ENCODE results near the gene INPP5F. TPM values are rescaled to one million over a fixed set of nuclear protein-coding genes. Genes with fewer than 3 reads are reported as not detected.

INPP5F gene
- total and polyA plus RNA-seq, 9 of the 15 experiments (the other 6 are each of a cell fraction or from before 2014, with no cell fraction given): 1.6 to 7.3 (median 6.0) TPM

DNA sequence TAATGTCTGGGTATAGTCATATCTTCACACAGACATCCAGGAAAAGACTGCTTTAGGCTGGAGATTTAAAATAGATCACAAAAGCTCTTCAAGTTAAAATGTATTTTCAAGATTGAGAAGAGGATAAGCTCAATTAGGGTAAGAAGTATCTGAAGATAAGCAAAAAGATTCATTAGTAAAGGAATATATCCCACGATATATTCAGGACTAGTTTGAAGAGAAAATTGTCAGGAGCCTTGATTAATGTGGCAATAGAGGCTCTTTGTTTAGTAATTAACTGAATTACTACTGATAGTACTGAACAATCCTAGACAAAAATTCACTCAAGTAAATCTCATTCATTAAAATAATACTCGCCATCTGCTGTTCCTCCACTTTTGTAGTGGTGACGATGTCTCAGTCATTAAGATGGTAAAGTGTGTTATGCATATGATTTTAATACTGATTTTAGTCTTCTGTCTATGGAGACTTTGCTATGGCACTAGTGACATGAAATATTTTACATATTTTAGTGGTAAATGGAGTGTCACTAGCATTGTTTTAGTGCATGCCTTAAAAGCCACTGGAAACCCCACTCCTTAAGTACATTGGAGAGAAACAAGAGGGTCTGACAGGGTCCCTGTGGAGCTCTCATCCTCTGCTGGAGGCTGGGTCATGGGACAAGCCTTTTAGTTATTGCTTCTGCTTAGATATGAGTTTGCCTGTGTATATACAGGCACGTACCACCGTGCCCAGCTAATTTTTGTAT lies 32.8 kb downstream of the INPP5F start (continued):
- TF ChIP-seq REST (IDR thresholded peaks at IDR 0.05; ENCODE audit: borderline replicate concordance) (no peak), REST (CRISPR knock-in tag; IDR thresholded peaks at IDR 0.05; ENCODE audit: low read depth) (no peak), ZNF384 (IDR thresholded peaks at IDR 0.05; ENCODE audit: low read depth, low read length) (no peak), ZSCAN32 (CRISPR knock-in tag; IDR thresholded peaks at IDR 0.05) (no peak), MEF2A (IDR thresholded peaks at IDR 0.05; ENCODE audit: control insufficient read depth, low read depth, low read length) (no peak), ZNF444 (CRISPR knock-in tag; IDR thresholded peaks at IDR 0.05) (no peak), MXI1 (IDR thresholded peaks at IDR 0.05; ENCODE audit: low read depth, low read length) (no peak), ZZZ3 (IDR thresholded peaks at IDR 0.05) (no peak)
- TF ChIP-seq, protein P1, sequence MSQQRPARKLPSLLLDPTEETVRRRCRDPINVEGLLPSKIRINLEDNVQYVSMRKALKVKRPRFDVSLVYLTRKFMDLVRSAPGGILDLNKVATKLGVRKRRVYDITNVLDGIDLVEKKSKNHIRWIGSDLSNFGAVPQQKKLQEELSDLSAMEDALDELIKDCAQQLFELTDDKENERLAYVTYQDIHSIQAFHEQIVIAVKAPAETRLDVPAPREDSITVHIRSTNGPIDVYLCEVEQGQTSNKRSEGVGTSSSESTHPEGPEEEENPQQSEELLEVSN (IDR thresholded peaks at IDR 0.05; ENCODE audit: borderline replicate concordance in 1 of 2, extremely low read depth in 1 of 2, insufficient read depth in 1 of 2, insufficient read length in 1 of 2, low read depth in 1 of 2, low read length in 1 of 2, poor library complexity in 1 of 2, severe bottlenecking in 1 of 2): no peak

Data from K562 (cell line).